NCI-H460 (cell line): Measurements from ENCODE around the gene WWOX. TPM values are rescaled to one million over a fixed set of nuclear protein-coding genes. Genes with fewer than 3 reads are reported as not detected.

ENCODE experiments used
- DNase-seq: peaks from one replicate; pipeline ENCODE4 v3.0.0-alpha.2; 2016; ENCODE audit warnings: low read depth; ENCODE audit errors: extremely low read depth
- total RNA-seq: library from RNA; depleted of rRNA; stranded (reverse); fragments of >200 nt; shearing (Covaris generic); gene quantifications from 2 replicates; pipeline ENCODE4 v1.2.3, GENCODE V29; 2014

Gene WWOX
- total RNA-seq, 1 experiment from 2014 or later: 11.1 TPM

DNA sequence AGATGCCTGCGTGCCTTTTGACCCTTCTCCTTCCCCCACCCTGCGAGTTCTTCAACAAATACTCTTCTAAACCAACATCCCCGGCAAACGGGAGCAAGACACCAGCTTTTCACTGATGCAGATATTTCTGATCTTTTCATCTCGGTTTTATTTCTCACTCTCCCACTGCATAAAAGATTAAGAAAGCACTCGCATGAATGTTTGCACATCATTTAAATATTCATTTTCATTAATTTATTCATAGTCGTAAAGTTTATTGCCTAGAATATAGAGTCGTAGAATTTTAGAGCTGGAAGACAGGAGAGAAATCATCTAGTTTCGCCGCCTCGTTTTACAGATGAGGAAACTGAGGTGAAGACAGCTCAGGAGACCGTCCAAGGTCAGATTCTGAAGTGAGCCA, 1013.0 kb downstream of the WWOX start:
- DNase-seq: no peak

- no peak for DNase-seq
Measured at GRCh38 chr16:79113826-79114225, 1014.4 kb downstream of the WWOX start.

DNA sequence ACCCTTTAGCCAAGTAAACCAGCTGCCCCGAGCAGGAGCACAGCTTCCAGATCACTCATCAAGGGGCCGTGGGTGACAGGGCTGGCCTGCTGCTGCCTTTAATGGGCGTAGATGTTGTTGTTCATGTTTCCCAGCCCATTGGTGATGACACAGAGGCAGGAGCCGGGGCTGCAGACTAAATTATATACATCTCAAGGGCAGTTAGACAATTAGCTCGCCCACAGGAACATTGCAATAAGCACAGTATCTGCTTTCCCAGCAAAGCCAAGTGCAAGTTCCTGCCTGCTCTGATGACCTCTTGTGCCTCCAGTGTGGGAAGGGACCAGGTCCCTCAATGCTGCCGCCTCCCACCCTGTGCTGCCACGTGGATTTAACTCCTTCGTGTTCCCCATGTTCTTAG, 1015.3 kb downstream of the WWOX start:
- no peak for DNase-seq

DNA sequence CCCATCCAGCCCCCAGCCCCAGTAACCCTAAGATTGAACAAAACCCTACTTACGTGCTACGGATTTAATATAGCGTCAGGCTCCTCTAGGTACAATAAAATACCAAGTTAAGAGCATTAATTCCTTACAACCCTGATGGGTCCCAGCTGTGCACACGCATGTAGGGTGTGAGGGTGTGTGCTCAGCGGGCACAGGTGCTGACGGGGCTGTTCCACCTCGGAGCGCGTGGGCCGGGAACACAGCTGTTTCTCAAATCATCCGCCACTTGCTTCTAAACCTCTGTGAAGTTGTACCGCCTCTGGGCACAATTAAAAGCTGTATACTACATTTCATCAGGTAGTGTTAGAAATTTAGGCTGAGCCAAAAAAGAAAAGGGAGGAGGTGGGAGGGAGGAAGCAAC, 1022.5 kb downstream of the WWOX start:
- no peak for DNase-seq

DNA sequence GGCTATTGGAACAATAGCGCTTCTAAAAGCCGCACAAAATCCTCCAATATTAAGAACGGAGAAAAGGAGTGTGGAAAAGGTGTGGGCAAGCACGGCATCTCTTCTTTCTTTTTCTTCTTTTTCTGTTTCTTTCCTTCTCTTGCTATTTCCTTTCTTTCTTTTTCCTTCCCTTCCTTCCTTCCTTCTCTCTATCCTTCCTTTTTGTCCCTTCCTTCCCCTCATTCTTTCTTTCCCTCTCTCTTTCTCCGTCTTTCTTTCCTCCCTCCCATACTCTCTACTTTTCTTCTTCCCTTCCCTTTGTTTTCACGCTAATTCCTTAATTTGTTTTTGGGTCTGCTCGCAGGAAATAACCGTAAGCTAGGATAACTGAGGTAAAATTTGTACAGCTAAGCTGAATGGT, 1022.9 kb downstream of the WWOX start:
- no peak for DNase-seq

- no peak for DNase-seq
Measured at GRCh38 chr16:79124016-79124756, 1024.7 kb downstream of the WWOX start.

GRCh38 chr16:79127766-79128165, 1028.3 kb downstream of the WWOX start:
- DNase-seq: no peak

DNA sequence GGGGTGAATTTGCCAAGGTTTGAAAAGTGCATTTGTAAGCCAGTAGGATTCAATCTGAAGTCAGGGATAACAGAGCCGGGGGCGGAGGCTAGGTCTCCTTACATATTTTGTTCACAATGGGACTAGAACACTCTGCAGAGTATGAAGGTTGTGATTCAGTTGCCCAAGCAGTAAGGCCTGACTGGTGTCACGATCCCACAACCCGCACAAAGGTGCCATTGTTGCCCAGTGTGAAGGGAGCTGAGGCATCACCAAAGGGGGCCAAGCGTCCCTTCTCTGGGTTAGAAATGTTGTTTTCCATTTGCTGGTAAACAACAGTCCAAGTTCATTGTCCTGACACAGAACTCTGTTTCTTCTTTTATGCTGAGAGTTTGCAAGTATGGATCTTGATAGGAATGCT, 1029.3 kb downstream of the WWOX start:
- no peak for DNase-seq

DNA sequence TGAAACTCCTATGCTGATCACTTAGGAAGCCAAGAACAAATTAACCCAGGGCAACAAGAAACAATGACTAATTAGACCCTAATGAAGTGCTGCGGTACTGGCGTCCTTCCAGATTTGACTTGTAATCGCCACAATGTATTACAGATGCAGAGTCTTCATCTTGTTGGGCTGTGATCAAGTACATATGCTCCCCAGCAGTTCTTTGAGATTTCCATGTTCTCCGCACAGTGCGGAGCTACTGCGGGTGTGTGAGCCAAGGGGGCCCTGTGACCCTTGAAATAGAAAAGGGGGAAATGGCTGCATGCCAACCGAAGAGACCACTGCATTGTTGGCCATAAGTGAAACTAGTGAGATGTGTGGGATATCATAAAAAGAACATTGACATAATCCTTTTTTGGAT, 1031.2 kb downstream of the WWOX start:
- no peak for DNase-seq

- no peak for DNase-seq
Measured at GRCh38 chr16:79131321-79132075, 1032.0 kb downstream of the WWOX start.

DNA sequence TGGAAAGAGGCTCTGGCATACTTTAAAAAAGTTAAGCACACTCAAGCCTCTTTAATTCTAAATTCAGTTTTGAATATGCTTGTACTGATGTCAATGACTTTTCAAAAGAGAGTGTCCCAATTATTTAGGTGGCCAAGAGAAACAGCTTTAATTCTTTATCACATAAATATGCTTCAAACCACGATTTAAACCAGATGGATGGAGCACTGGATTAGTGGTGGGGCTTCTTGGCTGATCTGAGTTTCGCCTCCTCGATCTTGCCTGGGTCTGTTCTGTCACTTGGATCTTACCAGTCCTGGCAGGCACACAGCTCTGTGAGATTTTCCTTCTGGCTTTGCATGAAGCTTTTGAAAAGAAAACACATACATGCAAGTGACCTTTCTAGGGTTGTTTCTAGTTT, 1033.2 kb downstream of the WWOX start:
- DNase-seq: no peak

DNA sequence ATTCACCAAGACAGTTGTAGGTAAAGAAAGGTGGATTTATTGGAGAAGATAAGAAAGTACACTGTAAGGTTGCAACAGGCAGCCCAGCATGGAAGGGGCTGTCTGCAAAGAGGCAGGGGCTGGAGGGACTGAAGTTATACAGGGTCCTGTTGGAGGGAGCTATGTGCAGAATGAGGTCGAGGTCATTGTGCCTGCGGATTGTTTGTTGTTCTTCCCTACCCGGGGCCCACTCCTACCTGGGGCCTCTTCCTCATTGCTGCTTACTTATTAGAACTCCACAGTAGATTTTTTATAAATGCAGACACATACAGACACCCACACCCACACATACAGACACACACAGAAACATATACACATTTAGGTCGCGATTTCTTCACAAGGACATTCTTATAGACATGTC, 1034.8 kb downstream of the WWOX start:
- no peak for DNase-seq

DNA sequence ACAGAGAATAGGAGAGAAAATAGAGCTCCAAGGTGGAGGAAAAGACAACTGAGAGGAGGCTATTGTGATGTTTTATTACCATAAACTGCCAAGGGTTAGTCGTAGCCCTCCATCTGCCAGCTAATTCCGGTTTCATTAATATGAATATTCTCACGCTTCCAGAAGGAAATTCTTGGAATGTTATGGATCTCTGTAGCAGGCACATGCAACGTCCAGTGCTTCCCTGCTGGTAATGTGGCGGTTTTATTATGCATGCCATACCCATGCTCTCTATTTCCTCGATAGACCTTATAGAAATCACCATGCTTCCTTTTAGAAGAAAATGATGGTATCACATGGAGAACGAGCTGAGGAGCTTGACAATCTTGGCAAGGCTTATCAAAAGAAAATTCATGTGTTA, 1037.5 kb downstream of the WWOX start:
- DNase-seq: no peak

GRCh38 chr16:79137426-79137939, 1038.0 kb downstream of the WWOX start:
- DNase-seq: no peak

DNA sequence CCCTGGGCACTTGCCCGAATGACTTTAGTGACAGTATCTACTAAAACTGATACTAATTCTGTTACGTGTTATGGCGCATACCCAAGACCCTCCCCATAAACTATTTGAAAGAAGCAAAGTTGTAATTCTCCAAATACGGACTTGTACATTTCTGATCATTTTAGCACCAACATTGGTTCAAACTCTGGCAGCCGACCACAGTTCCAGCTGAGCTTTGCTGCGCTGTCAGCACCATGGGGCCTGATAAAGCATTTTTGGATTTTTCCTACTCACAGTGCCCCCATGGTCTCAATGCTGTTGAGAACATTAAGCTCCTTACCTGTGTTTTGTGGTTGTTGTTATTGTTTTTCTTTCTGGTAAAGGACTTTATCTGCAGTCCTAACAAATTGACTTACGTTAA, 1040.3 kb downstream of the WWOX start:
- no peak for DNase-seq

DNA sequence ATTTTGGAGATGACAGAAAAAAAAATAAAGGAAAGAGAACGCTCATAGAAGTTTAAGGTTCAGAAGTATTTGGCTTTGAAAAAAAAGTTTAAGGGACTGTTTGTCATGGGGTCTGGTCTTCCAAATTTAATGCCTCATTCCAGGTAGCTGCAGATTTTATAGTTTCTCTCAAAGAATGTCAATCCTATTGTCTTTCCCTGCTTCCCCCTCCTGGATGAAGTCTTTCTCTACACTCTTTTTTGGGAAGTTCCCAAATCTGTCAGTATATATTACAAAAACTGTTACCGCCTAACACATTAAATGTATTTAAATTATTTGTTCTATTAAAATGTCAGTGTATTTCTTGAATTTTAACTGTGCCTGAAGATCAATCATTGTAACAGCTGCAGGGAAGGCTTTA, 1043.6 kb downstream of the WWOX start:
- no peak for DNase-seq

DNA sequence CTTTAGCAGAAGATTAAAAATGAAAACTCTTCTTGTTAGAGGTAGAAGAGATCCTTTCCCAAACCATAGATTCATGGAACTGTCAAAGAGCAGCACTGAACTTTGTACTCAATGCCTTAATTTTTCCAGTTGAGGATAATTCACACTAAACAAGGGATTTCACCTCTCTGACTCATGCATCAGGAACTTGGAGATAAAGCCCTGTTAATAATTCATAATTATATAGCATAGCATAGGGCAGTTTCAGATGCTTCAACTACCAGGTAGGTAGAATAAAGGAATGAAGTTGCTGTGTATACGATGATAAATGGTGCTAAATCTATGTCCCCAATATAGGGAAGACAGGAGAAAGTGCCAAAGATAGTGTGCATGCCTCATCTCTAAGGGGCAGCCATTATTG, 1050.7 kb downstream of the WWOX start:
- no peak for DNase-seq

- no peak for DNase-seq
Measured at GRCh38 chr16:79150632-79151310, 1051.3 kb downstream of the WWOX start.

- DNase-seq: no peak
Measured at GRCh38 chr16:79154086-79154485, 1054.6 kb downstream of the WWOX start.

GRCh38 chr16:79155471-79155870, 1056.0 kb downstream of the WWOX start:
- DNase-seq: no peak

DNA sequence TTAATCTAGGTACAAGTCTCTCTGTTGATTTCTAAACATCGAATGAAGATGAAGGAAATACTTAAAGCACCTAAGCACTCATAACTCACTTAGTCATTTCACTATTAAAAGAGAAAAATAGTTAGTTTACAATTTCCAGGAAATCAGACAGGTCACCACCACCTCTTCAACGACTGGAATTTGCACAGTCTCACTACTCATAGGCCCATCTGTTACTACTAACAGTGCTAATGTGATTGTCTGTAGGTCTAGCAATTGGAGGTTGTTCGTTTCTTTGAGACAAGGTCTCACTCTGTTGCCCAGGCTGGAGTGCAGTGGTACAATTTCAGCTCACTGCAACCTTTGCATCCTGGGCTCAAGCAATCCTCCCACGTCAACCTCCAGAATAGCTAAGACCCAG, 1056.5 kb downstream of the WWOX start:
- no peak for DNase-seq

GRCh38 chr16:79156761-79157160, 1057.3 kb downstream of the WWOX start:
- DNase-seq: no peak
